K562 (cell line): Measurements from ENCODE around the gene KISS1. TPM values are rescaled to one million over a fixed set of nuclear protein-coding genes. Genes with fewer than 3 reads are reported as not detected.

Experiments used
- ATAC-seq: fragments of 200-7000 bp; cut with Tn5 transposase; 3 replicates; pipeline ENCODE4 v1.9.1; 2020; ENCODE audit warnings: moderate library complexity
- BruUV-seq: library from RNA; stranded (reverse); fragments of 400-500 nt; replicated peaks from 2 replicates; lab custom pipeline; 2021; lab: Mats Ljungman, UMichigan
- CTCF ChIA-PET: fragments of 300-600 bp; formaldehyde crosslinking; extraction: SDS; loops from one replicate; lab custom pipeline; 2021; ENCODE audit warnings: low intra/inter-chr PET ratio; lab: Yijun Ruan, JAX
- POLR2A ChIA-PET: fragments of 300-600, 350-650 bp; sonication (Branson Sonifier 250); formaldehyde crosslinking; extraction: SDS; loops from one replicate; lab custom pipeline; 2021; ENCODE audit warnings: antibody characterized with exemption, inconsistent platforms; lab: Yijun Ruan, JAX
- DNase-seq, 4 experiments: peaks; one replicate each; pipeline versions ENCODE4 v3.0.0 to v3.0.0-alpha.2; 2011 to 2018; ENCODE audit warnings: low spot score in 3 of 4, mixed read lengths in 3 of 4; ENCODE audit errors: extremely low read depth in 1 of 4
- FAIRE-seq: peaks from 2 replicates; lab custom pipeline; 2011; peaks lifted over from hg19 to GRCh38; lab: Jason Lieb, UNC
- H2AFZ ChIP-seq: 2 replicates; pipeline ENCODE4 v1.6.0; 2011; ENCODE audit warnings: low read depth, low read length, control low read depth, inconsistent platforms
- H3K27ac ChIP-seq: fragments of 200-600 bp; 3 replicates; pipeline ENCODE4 v1.8.0; 2011; ENCODE audit warnings: low read depth, mild to moderate bottlenecking, control low read depth, inconsistent platforms, low read length, moderate library complexity, mixed read lengths; ENCODE audit errors: extremely low read depth
- H3K27me3 ChIP-seq, 2 experiments: fragments of 300-600 bp in 1 of 2; 2 replicates in 1 of 2; 3 replicates in 1 of 2; pipeline versions ENCODE4 v1.6.0 to v1.8.0; 2011; ENCODE audit warnings: inconsistent platforms in 2 of 2, low read length in 2 of 2, mild to moderate bottlenecking in 1 of 2, mixed read lengths in 1 of 2, moderate library complexity in 1 of 2; ENCODE audit not compliant: control insufficient read depth in 2 of 2, insufficient read depth in 2 of 2
- H3K36me3 ChIP-seq: fragments of 300-600 bp; 3 replicates; pipeline ENCODE4 v1.8.0; 2011; ENCODE audit warnings: mild to moderate bottlenecking, low read length, inconsistent platforms; ENCODE audit not compliant: control insufficient read depth, insufficient read depth
- H3K4me1 ChIP-seq, 2 experiments: fragments of 200-600 bp in 1 of 2; replicated peaks in 1 of 2; 2 replicates in 1 of 2; 3 replicates in 1 of 2; pipeline versions ENCODE4 v1.5.1 to v1.8.0; 2011; ENCODE audit warnings: inconsistent platforms in 2 of 2, low read length in 2 of 2, mild to moderate bottlenecking in 1 of 2, mixed read lengths in 1 of 2, moderate library complexity in 1 of 2; ENCODE audit not compliant: control insufficient read depth in 2 of 2, insufficient read depth in 2 of 2
- H3K4me2 ChIP-seq: 2 replicates; pipeline ENCODE4 v1.6.1; 2011; ENCODE audit warnings: low read length, control low read depth, inconsistent platforms, mixed read lengths; ENCODE audit not compliant: insufficient read depth
- H3K4me3 ChIP-seq: fragments of 200-600 bp; sonication (generic), shearing (Covaris generic); 2 replicates; pipeline ENCODE4 v1.5.1; 2016; ENCODE audit warnings: control low read depth, inconsistent platforms
- H3K79me2 ChIP-seq: fragments of 200-600 bp; 3 replicates; pipeline ENCODE4 v1.8.0; 2011; ENCODE audit warnings: low read length, inconsistent platforms; ENCODE audit not compliant: control insufficient read depth, insufficient read depth
- H3K9ac ChIP-seq, 2 experiments: 2 replicates each; pipeline versions ENCODE4 v1.6.0 to v1.6.1; 2011; ENCODE audit warnings: low read depth in 2 of 2, low read length in 2 of 2, control low read depth in 1 of 2, inconsistent platforms in 1 of 2, mild to moderate bottlenecking in 1 of 2, mixed read lengths in 1 of 2; ENCODE audit not compliant: insufficient read depth in 1 of 2
- H3K9me1 ChIP-seq: one replicate; pipeline ENCODE4 v1.6.0; 2011; ENCODE audit warnings: inconsistent platforms, mild to moderate bottlenecking, low read length, moderate library complexity; ENCODE audit not compliant: control insufficient read depth, insufficient read depth
- H3K9me3 ChIP-seq: replicated peaks from 2 replicates; pipeline ENCODE4 v1.5.1; 2011; ENCODE audit warnings: low read depth, low read length, inconsistent platforms; ENCODE audit not compliant: control insufficient read depth, insufficient read depth
- H4K20me1 ChIP-seq: replicated peaks from 2 replicates; pipeline ENCODE4 v1.6.1; 2011; ENCODE audit warnings: low read length, inconsistent platforms, mixed read lengths; ENCODE audit not compliant: control insufficient read depth, insufficient read depth
- BHLHE40 ChIP-seq: IDR thresholded peaks from 2 replicates; pipeline ENCODE4 v1.6.1; 2011; ENCODE audit warnings: low read length, improper control_type of control experiment
- C11orf30 ChIP-seq: fragments of 450-650 bp; IDR thresholded peaks from 2 replicates; pipeline ENCODE4 v1.6.1; 2016; ENCODE audit warnings: low read depth, mild to moderate bottlenecking
- DPF2 ChIP-seq: fragments of 450-650 bp; IDR thresholded peaks from 2 replicates; pipeline ENCODE4 v1.6.1; 2016
- ELF1 ChIP-seq: fragments of 200-800 bp; sonication (Bioruptor generic); IDR thresholded peaks from 2 replicates; pipeline ENCODE4 v1.6.1; 2016; ENCODE audit warnings: missing genetic modification characterization, missing compliant biosample characterization
- EP400 ChIP-seq: fragments of 450-650 bp; IDR thresholded peaks from 2 replicates; pipeline ENCODE4 v1.6.1; 2017; ENCODE audit warnings: antibody characterized with exemption, mild to moderate bottlenecking, moderate library complexity
- FIP1L1 ChIP-seq: fragments of 200-400 bp; formaldehyde crosslinking; IDR thresholded peaks from 2 replicates; pipeline ENCODE4 v1.6.1; 2018; ENCODE audit warnings: mild to moderate bottlenecking, low read depth, low read length; ENCODE audit not compliant: poor library complexity, severe bottlenecking
- MAZ ChIP-seq, 2 experiments: fragments of 450-650 bp in 1 of 2; sonication (generic) in 1 of 2; formaldehyde crosslinking; IDR thresholded peaks in 1 of 2; conservative IDR thresholded peaks in 1 of 2; 2 replicates each; pipeline versions ENCODE4 v1.4.0 to v1.5.0; 2020; ENCODE audit warnings: mild to moderate bottlenecking in 1 of 2, missing genetic modification reagents in 1 of 2
- POLR2B ChIP-seq: fragments of 450-650 bp; IDR thresholded peaks from 2 replicates; pipeline ENCODE4 v1.6.1; 2018; ENCODE audit warnings: low read depth; ENCODE audit not compliant: partially characterized antibody
- SRSF7 ChIP-seq: fragments of 200-400 bp; formaldehyde crosslinking; optimal IDR thresholded peaks from 2 replicates; pipeline ENCODE3; 2017; ENCODE audit warnings: mild to moderate bottlenecking, low read depth, low read length
- XRCC5 ChIP-seq: fragments of 200-400 bp; formaldehyde crosslinking; IDR thresholded peaks from 2 replicates; pipeline ENCODE4 v1.6.1; 2017; ENCODE audit warnings: low read depth, mild to moderate bottlenecking, low read length
- ZBTB8A ChIP-seq: fragments of 450-650 bp; IDR thresholded peaks from 2 replicates; pipeline ENCODE4 v1.6.1; 2018; ENCODE audit warnings: mild to moderate bottlenecking, moderate library complexity; ENCODE audit not compliant: partially characterized antibody
- ZNF23 ChIP-seq: fragments of 250-450 bp; sonication (Bioruptor Pico); IDR thresholded peaks from 2 replicates; pipeline ENCODE4 v1.4.0; 2020; ENCODE audit warnings: mild to moderate bottlenecking
- ZNF75A ChIP-seq: fragments of 450-650 bp; formaldehyde crosslinking; IDR thresholded peaks from 2 replicates; pipeline ENCODE4 v1.4.0; 2020; ENCODE audit warnings: mild to moderate bottlenecking
- ZNF764 ChIP-seq: fragments of 250-450 bp; sonication (Bioruptor Pico); IDR thresholded peaks from 2 replicates; pipeline ENCODE4 v1.4.0; 2020; ENCODE audit warnings: low read depth, mild to moderate bottlenecking, moderate library complexity
- ZSCAN29 ChIP-seq: fragments of 450-650 bp; IDR thresholded peaks from 2 replicates; pipeline ENCODE4 v1.6.1; 2017
- WGBS: fragments of 100-300 bp; shearing (Covaris generic); methylation state at CpG from one replicate; pipeline ENCODE4 v1.1.6; 2016; ENCODE audit warnings: low coverage, mixed read lengths; ENCODE audit not compliant: insufficient coverage; ENCODE audit errors: missing lambda C conversion rate; 5-methylcytosine and 5-hydroxymethylcytosine counted together
- in situ Hi-C: fragments of 300-500 bp; cut with MboI; formaldehyde crosslinking; loops from 4 replicates; pipeline ENCODE4 v1.15.0; 2018; ENCODE audit warnings: inconsistent platforms, mixed read lengths
- intact Hi-C: fragments of 100-400 bp; cut with micrococcal nuclease; formaldehyde crosslinking; loops from 2 replicates; pipeline ENCODE4 v1.14.2; 2022
- polyA plus RNA-seq, 8 experiments: library from polyadenylated mRNA; depleted of rRNA in 4 of 8; stranded (reverse) in 5 of 8; unstranded in 3 of 8; fragments of >200 nt; fragmentation: Nextera tagmentation in 2 of 8; fragmentation: Illumina TruSeq in 1 of 8; extraction: Ambion mirVana in 2 of 8; extraction: Trizol in 1 of 8; gene quantifications; 2 replicates each; pipeline versions ENCODE4 v1.2.1 to v1.2.3, GENCODE V29; 2011 to 2014; ENCODE audit warnings: inconsistent platforms in 1 of 8, missing spikeins in 1 of 8
- total RNA-seq, 7 experiments: library from RNA; depleted of rRNA in 6 of 7; stranded (reverse); fragments of >200 nt in 6 of 7; fragmentation: Illumina TruSeq in 2 of 7; extraction: Trizol in 2 of 7; gene quantifications; 2 replicates each; pipeline versions ENCODE4 v1.2.1 to v1.2.3, GENCODE V29; 2011 to 2021; ENCODE audit warnings: low replicate concordance in 1 of 7
- TF ChIP-seq, protein P1 (sequence below): fragments of 250-450 bp; sonication (Bioruptor Pico); IDR thresholded peaks from 2 replicates; pipeline ENCODE4 v1.5.0; 2020; ENCODE audit warnings: mild to moderate bottlenecking
- TF ChIP-seq, protein P2 (sequence below): sonication (generic); formaldehyde crosslinking; IDR thresholded peaks from 2 replicates; pipeline ENCODE4 v1.9.0; 2022; ENCODE audit warnings: mild to moderate bottlenecking, missing genetic modification reagents
- TF ChIP-seq, protein P3 (sequence below), 3 experiments: IDR thresholded peaks in 2 of 3; conservative IDR thresholded peaks in 1 of 3; 2 replicates each; pipeline ENCODE4 v1.5.1; 2011 to 2012; ENCODE audit warnings: low read length in 3 of 3, mild to moderate bottlenecking in 3 of 3, control low read depth in 2 of 3, improper control_type of control experiment in 1 of 3, inconsistent platforms in 1 of 3, low read depth in 1 of 3, mixed read lengths in 1 of 3, moderate library complexity in 1 of 3; ENCODE audit not compliant: insufficient read depth in 2 of 3

Gene KISS1
- total and polyA plus RNA-seq, 9 of the 15 experiments (the other 6 are each of a cell fraction or from before 2014, with no cell fraction given): 0.31 TPM; not detected in 8

DNA sequence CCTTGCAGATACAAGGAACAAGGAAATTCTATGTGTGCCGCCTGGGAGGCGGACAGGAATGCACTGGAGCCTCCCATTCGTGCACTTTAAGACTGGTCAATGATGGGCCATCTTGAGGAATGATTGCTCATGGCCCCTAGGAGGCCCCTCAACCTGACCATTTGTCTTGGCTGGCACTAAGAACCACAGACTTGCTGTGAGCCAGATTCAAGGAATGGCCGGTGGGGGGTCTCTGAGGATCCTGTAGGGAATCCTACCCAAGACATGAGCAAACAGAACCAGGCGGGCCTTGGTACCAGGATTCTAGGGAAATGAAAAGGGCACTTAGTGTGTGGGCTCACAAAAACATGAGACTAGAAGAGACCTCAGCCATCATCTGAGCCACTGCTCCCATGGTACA is 45.6 kb upstream of the KISS1 start (continued):
- TF ChIP-seq XRCC5 (no peak), ZNF75A (CRISPR knock-in tag) (no peak), DPF2 (no peak), POLR2B (no peak), BHLHE40 (no peak)
- TF ChIP-seq, all 486 proteins: peak for 0

DNA sequence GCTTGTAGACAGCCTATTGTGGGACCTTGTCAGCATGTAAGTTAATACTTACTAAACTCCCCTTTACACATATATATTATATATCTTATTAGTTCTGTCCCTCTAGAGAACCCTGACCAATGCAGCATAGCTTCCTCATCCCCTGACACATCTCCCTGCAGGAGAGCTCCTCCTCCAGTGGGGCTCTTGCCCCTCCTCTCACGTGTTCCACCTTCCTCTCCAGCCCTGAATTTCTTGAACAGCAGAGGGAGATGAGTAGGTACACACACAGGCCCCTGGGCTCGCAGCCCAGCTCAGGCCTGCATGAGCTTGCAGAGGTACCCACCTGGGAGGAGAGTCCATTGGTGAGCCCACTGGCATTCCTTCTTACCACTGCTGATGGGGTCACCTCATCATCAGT is 44.8 kb upstream of the KISS1 start:
- in situ Hi-C loops: no loop called here
- Histone ChIP-seq H3K4me3 (no peak overlapping the region), H3K9ac (no peak overlapping the region), H3K9me1 (no peaks in the 10 kb centered on the region), H3K27ac (no peak overlapping the region), H4K20me1 (no peaks in the 10 kb centered on the region; the same call in 1 of the 2 replicates), H3K79me2 (no peaks in the 10 kb centered on the region)
- peak in 1 of 4 experiments; percentile 34 for DNase-seq
- BruUV-seq: no TSS peak
- TF ChIP-seq MAZ (CRISPR knock-in tag; conservative IDR thresholded peaks at IDR 0.05 in 1 of 2, IDR thresholded peaks at IDR 0.05 in 1 of 2): no peak
- no peak for TF ChIP-seq SRSF7
- TF ChIP-seq C11orf30: no peak
- TF ChIP-seq, protein P1, sequence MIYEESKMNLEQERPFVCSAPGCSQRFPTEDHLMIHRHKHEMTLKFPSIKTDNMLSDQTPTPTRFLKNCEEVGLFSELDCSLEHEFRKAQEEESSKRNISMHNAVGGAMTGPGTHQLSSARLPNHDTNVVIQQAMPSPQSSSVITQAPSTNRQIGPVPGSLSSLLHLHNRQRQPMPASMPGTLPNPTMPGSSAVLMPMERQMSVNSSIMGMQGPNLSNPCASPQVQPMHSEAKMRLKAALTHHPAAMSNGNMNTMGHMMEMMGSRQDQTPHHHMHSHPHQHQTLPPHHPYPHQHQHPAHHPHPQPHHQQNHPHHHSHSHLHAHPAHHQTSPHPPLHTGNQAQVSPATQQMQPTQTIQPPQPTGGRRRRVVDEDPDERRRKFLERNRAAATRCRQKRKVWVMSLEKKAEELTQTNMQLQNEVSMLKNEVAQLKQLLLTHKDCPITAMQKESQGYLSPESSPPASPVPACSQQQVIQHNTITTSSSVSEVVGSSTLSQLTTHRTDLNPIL (CRISPR knock-in tag): no peak
- no peak for TF ChIP-seq ZNF764 (CRISPR knock-in tag)
- TF ChIP-seq, protein P2, sequence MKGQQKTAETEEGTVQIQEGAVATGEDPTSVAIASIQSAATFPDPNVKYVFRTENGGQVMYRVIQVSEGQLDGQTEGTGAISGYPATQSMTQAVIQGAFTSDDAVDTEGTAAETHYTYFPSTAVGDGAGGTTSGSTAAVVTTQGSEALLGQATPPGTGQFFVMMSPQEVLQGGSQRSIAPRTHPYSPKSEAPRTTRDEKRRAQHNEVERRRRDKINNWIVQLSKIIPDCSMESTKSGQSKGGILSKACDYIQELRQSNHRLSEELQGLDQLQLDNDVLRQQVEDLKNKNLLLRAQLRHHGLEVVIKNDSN (CRISPR knock-in tag): peak; percentile 52
- TF ChIP-seq, protein P3, sequence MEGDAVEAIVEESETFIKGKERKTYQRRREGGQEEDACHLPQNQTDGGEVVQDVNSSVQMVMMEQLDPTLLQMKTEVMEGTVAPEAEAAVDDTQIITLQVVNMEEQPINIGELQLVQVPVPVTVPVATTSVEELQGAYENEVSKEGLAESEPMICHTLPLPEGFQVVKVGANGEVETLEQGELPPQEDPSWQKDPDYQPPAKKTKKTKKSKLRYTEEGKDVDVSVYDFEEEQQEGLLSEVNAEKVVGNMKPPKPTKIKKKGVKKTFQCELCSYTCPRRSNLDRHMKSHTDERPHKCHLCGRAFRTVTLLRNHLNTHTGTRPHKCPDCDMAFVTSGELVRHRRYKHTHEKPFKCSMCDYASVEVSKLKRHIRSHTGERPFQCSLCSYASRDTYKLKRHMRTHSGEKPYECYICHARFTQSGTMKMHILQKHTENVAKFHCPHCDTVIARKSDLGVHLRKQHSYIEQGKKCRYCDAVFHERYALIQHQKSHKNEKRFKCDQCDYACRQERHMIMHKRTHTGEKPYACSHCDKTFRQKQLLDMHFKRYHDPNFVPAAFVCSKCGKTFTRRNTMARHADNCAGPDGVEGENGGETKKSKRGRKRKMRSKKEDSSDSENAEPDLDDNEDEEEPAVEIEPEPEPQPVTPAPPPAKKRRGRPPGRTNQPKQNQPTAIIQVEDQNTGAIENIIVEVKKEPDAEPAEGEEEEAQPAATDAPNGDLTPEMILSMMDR (IDR thresholded peaks at IDR 0.05 in 2 of 3, conservative IDR thresholded peaks at IDR 0.05 in 1 of 3; ENCODE audit: insufficient read depth in 2 of 3, low read depth in 1 of 3, low read length in 3 of 3): peak in 1 of 3 experiments; percentile 20; a peak in 2 of 6 replicates
- no peak for TF ChIP-seq ZBTB8A
- TF ChIP-seq ZNF23: no peak
- TF ChIP-seq ELF1 (tag): no peak
- no peak for TF ChIP-seq ZSCAN29
- peak; percentile 79 for TF ChIP-seq BHLHE40
- TF ChIP-seq FIP1L1: no peak
- TF ChIP-seq EP400: no peak
- TF ChIP-seq, all 486 proteins: peak for 3
- WGBS: 3% methylated on average over 2 of the region's 2 CpGs
- H3K9me3 ChIP-seq: no peaks in the 10 kb centered on the region
- CTCF ChIA-PET: no interaction called here
- POLR2A ChIA-PET: interaction anchor here (0.6 to 0.7 kb wide), 2 partner anchors 18 to 227 kb away, joined by 3 to 4 read pairs; no protein-coding TSS in a partner anchor
- no peaks in the 10 kb centered on the region for H3K36me3 ChIP-seq
- FAIRE-seq (no peak), ATAC-seq (peak; percentile 62; the same call in 2 of the 3 replicates)
- intact Hi-C loops: no loop called here
- H3K4me2 ChIP-seq: no peak overlapping the region
- peaks cover 5 to 34% of the 10 kb centered on the region in 2 experiments; a peak in 3 of 5 replicates for H3K27me3 ChIP-seq
- H3K4me1 ChIP-seq: no peaks in the 10 kb centered on the region
- H2AFZ ChIP-seq: no peak overlapping the region
